HG02885 (cell line): ENCODE data around the gene RAN.
"Not testable (repeated sequence)": the region's sequence is repeated elsewhere in the genome, so short reads cannot be mapped to it uniquely, and the experiment has no call there.

Source experiments
- ATAC-seq: cut with Tn5 transposase; IDR thresholded peaks from one replicate; pipeline ENCODE4 v1.9.1; 2021; ENCODE audit warnings: mild to moderate bottlenecking; ENCODE audit not compliant: unreplicated experiment, poor library complexity

The RAN gene

GRCh38 chr12:130871286-130872178 lies at the start of gene RAN:
Gene RAN, plus strand, starts transcription at chr12:130872066. Its CDS starts 528 bp downstream, at chr12:130872594.
- ATAC-seq, result peak; percentile 69

GRCh38 chr12:130825771-130826150 lies 46.1 kb upstream of the RAN start:
- no peak for ATAC-seq

GRCh38 chr12:130826151-130826801 lies 45.6 kb upstream of the RAN start:
- ATAC-seq, result peak; percentile 75

- no peak for ATAC-seq
Observed at GRCh38 chr12:130827432-130827831, 44.4 kb upstream of the RAN start.

- ATAC-seq, result no peak
Observed at GRCh38 chr12:130828895-130829294, 43.0 kb upstream of the RAN start.

GRCh38 chr12:130829391-130830245 lies 42.2 kb upstream of the RAN start:
- ATAC-seq, result no peak

GRCh38 chr12:130830246-130830551 lies 41.7 kb upstream of the RAN start:
- ATAC-seq, result no peak

- ATAC-seq, result no peak
Observed at GRCh38 chr12:130831246-130831645, 40.6 kb upstream of the RAN start.

GRCh38 chr12:130831876-130832405 lies 39.9 kb upstream of the RAN start:
- no peak for ATAC-seq

- no peak for ATAC-seq
Observed at GRCh38 chr12:130832561-130833209, 39.2 kb upstream of the RAN start.

GRCh38 chr12:130835011-130835410 lies 36.9 kb upstream of the RAN start:
- ATAC-seq, result no peak

- ATAC-seq, result no peak
Observed at GRCh38 chr12:130835436-130835835, 36.4 kb upstream of the RAN start.

GRCh38 chr12:130838284-130838950 lies 33.4 kb upstream of the RAN start:
- ATAC-seq, result peak; percentile 20

GRCh38 chr12:130838951-130839769 lies 32.7 kb upstream of the RAN start, which contains the start of gene STX2:
Gene STX2, minus strand, starts transcription at chr12:130839250. Its CDS starts 151 bp downstream, at chr12:130839099.
- peak; percentile 86 for ATAC-seq

GRCh38 chr12:130839770-130840404 lies 32.0 kb upstream of the RAN start:
- no peak for ATAC-seq

GRCh38 chr12:130846369-130846768 lies 25.5 kb upstream of the RAN start:
- no peak for ATAC-seq

GRCh38 chr12:130847112-130847511 lies 24.8 kb upstream of the RAN start:
- no peak for ATAC-seq

- ATAC-seq, result not testable (repeated sequence)
Observed at GRCh38 chr12:130848105-130848504, 23.8 kb upstream of the RAN start.
